Skeletal muscle satellite cell (primary cell): ENCODE results near the gene FAM111B. TPM values are rescaled to one million over a fixed set of nuclear protein-coding genes. Genes with fewer than 3 reads are reported as not detected.
"Not testable (repeated sequence)": the region's sequence is repeated elsewhere in the genome, so short reads cannot be mapped to it uniquely, and the experiment has no call there.

Experiments
- H3K27me3 ChIP-seq: 2 replicates; pipeline ENCODE4 v1.7.0; 2013; ENCODE audit warnings: low read length; ENCODE audit not compliant: control insufficient read depth, insufficient read depth
- H3K36me3 ChIP-seq: 2 replicates; pipeline ENCODE4 v1.7.0; 2013; ENCODE audit warnings: mild to moderate bottlenecking, control low read depth, low read length; ENCODE audit not compliant: insufficient read depth
- H3K4me1 ChIP-seq: 2 replicates; pipeline ENCODE4 v1.7.0; 2013; ENCODE audit warnings: low read length; ENCODE audit not compliant: control insufficient read depth, insufficient read depth
- H3K4me2 ChIP-seq: 2 replicates; pipeline ENCODE4 v1.7.0; 2013; ENCODE audit warnings: mild to moderate bottlenecking, low read length
- H3K4me3 ChIP-seq: 2 replicates; pipeline ENCODE4 v1.7.0; 2013; ENCODE audit warnings: low read length
- H3K9ac ChIP-seq: 2 replicates; pipeline ENCODE4 v1.7.0; 2013; ENCODE audit warnings: mild to moderate bottlenecking, low read depth, low read length, moderate library complexity
- H3K9me3 ChIP-seq: replicated peaks from 2 replicates; pipeline ENCODE4 v1.7.0; 2013; ENCODE audit warnings: mild to moderate bottlenecking, control low read depth, low read length
- total RNA-seq: library from RNA; depleted of rRNA; stranded (reverse); fragments of >200 nt; gene quantifications from 2 replicates; pipeline ENCODE4 v1.2.3, GENCODE V29; 2012; rRNA removed

Gene FAM111B
- total RNA-seq: 4.8 and 7.4 TPM in 2 replicates

GRCh38 chr11:59106363-59107336 lies at the start of gene FAM111B:
Gene FAM111B (plus strand): TSS chr11:59107237. CDS start chr11:59109626, 2,389 bp downstream.
- peak within 1 kb of the TSS; percentile 68 for H3K9ac ChIP-seq
- no peaks in the 10 kb centered on the region for H3K9me3 ChIP-seq
- H3K27me3 ChIP-seq: peaks cover 4% of the 10 kb centered on the region
- H3K4me1 ChIP-seq: peaks cover 15% of the 10 kb centered on the region
- H3K4me2 ChIP-seq: peak within 1 kb of the TSS; percentile 90
- no peaks in the 10 kb centered on the region for H3K36me3 ChIP-seq
- H3K4me3 ChIP-seq: peak within 1 kb of the TSS; percentile 79

- not testable (repeated sequence) for H3K9ac ChIP-seq, H3K36me3 ChIP-seq, H3K4me1 ChIP-seq, H3K9me3 ChIP-seq, H3K4me3 ChIP-seq
- Histone ChIP-seq H3K4me2 (peak overlapping the region; percentile 70), H3K27me3 (peaks cover 47% of the 10 kb centered on the region)
Measured at GRCh38 chr11:59058120-59059033, 48.7 kb upstream of the FAM111B start.

- not testable (repeated sequence) for H3K9me3 ChIP-seq, H3K4me1 ChIP-seq, H3K9ac ChIP-seq, H3K4me2 ChIP-seq, H3K36me3 ChIP-seq, H3K4me3 ChIP-seq
- peaks cover 59% of the 10 kb centered on the region for H3K27me3 ChIP-seq
Measured at GRCh38 chr11:59060096-59060495, 46.9 kb upstream of the FAM111B start.

- peaks cover 62% of the 10 kb centered on the region for H3K27me3 ChIP-seq
Measured at GRCh38 chr11:59062602-59063529, 44.2 kb upstream of the FAM111B start.

GRCh38 chr11:59063996-59064727 lies 42.9 kb upstream of the FAM111B start:
- not testable (repeated sequence) for H3K36me3 ChIP-seq, H3K4me2 ChIP-seq, H3K9ac ChIP-seq, H3K4me3 ChIP-seq, H3K9me3 ChIP-seq, H3K4me1 ChIP-seq
- peaks cover 57% of the 10 kb centered on the region for H3K27me3 ChIP-seq

More at GRCh38 chr11:59062602-59063529, 44.2 kb upstream of the FAM111B start:
- no peak overlapping the region for H3K4me3 ChIP-seq
- H3K36me3 ChIP-seq: no peaks in the 10 kb centered on the region
- H3K4me1 ChIP-seq: no peaks in the 10 kb centered on the region
- H3K4me2 ChIP-seq: no peak overlapping the region
- no peak overlapping the region for H3K9ac ChIP-seq
- H3K9me3 ChIP-seq: no peaks in the 10 kb centered on the region

- Histone ChIP-seq H3K9me3 (no peaks in the 10 kb centered on the region), H3K4me2 (no peak overlapping the region), H3K27me3 (peaks cover 31% of the 10 kb centered on the region), H3K4me1 (no peaks in the 10 kb centered on the region), H3K36me3 (no peaks in the 10 kb centered on the region), H3K4me3 (no peak overlapping the region), H3K9ac (no peak overlapping the region)
Measured at GRCh38 chr11:59069087-59069486, 38.0 kb upstream of the FAM111B start.

GRCh38 chr11:59076876-59077571 lies 30.0 kb upstream of the FAM111B start:
- H3K36me3 ChIP-seq: no peaks in the 10 kb centered on the region
- H3K9ac ChIP-seq: no peak overlapping the region
- no peak overlapping the region for H3K4me2 ChIP-seq
- H3K27me3 ChIP-seq: peaks cover 32% of the 10 kb centered on the region
- no peak overlapping the region for H3K4me3 ChIP-seq
- no peaks in the 10 kb centered on the region for H3K9me3 ChIP-seq
- no peaks in the 10 kb centered on the region for H3K4me1 ChIP-seq

- Histone ChIP-seq H3K27me3 (peaks cover 35% of the 10 kb centered on the region), H3K9me3 (no peaks in the 10 kb centered on the region), H3K9ac (no peak overlapping the region), H3K4me1 (no peaks in the 10 kb centered on the region), H3K4me2 (no peak overlapping the region), H3K36me3 (no peaks in the 10 kb centered on the region), H3K4me3 (no peak overlapping the region)
Measured at GRCh38 chr11:59078435-59078834, 28.6 kb upstream of the FAM111B start.

GRCh38 chr11:59079086-59079485 lies 28.0 kb upstream of the FAM111B start:
- no peak overlapping the region for H3K4me3 ChIP-seq
- no peak overlapping the region for H3K4me2 ChIP-seq
- H3K4me1 ChIP-seq: no peaks in the 10 kb centered on the region
- H3K9ac ChIP-seq: no peak overlapping the region
- no peaks in the 10 kb centered on the region for H3K9me3 ChIP-seq
- H3K27me3 ChIP-seq: peaks cover 36% of the 10 kb centered on the region
- no peaks in the 10 kb centered on the region for H3K36me3 ChIP-seq

GRCh38 chr11:59080421-59080820 lies 26.6 kb upstream of the FAM111B start:
- not testable (repeated sequence) for H3K36me3 ChIP-seq, H3K4me3 ChIP-seq, H3K4me2 ChIP-seq, H3K4me1 ChIP-seq, H3K9me3 ChIP-seq, H3K9ac ChIP-seq
- peaks cover 36% of the 10 kb centered on the region for H3K27me3 ChIP-seq
